Hippocampal formation (tissue), 2 donors: ENCODE data around the gene CTIF.

Experiments
- DNase-seq, 2 donors: peaks; one replicate each; lab custom pipeline; 2025; lab: John Stamatoyannopoulos, UW

Gene CTIF

GRCh38 chr18:48680339-48681250, 141.8 kb downstream of the CTIF start:
- peak in 1 of 2 donors; percentile 31 for DNase-seq

DNA sequence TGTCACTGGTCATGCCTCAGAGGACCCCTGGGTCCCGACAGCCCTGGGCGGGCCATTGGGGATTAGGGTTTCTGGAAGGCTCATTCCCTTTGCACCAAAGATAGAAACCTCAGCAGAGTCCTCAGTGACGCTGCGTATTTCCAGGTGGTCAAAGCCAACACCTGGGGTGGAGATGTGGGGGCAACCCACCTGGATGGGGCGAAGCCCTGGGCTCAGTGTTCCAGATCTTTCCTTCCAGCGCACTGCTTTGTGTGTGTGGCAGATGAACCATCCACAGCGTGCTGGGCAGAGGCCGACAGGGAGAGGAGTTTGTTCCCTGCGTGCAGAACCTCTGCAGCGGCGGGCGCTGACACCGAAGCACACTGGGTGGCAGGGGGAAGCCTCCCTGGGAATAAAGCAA, 143.9 kb downstream of the CTIF start:
- DNase-seq, result no peak

DNA sequence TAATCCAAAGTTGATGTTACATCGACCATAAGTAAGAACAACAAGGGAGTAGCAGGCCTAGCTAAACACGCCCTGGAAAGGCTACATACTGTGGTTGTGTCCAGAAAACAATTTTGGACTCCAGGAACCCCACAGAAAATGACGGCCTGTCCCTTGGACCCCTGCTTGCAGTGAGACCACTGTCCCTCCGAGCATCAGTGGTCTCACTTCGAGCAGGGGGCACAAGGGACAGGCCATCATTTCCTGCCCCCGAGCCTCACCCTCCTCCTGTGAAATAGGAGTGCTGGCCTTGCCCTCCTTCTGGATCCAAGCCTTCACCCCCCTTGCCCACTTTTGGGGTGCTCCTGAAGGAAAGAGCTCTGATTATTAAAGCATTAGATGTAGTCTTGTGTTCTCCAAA, 144.4 kb downstream of the CTIF start:
- DNase-seq, result no peak

GRCh38 chr18:48683661-48684060, 144.8 kb downstream of the CTIF start:
- DNase-seq, result no peak

DNA sequence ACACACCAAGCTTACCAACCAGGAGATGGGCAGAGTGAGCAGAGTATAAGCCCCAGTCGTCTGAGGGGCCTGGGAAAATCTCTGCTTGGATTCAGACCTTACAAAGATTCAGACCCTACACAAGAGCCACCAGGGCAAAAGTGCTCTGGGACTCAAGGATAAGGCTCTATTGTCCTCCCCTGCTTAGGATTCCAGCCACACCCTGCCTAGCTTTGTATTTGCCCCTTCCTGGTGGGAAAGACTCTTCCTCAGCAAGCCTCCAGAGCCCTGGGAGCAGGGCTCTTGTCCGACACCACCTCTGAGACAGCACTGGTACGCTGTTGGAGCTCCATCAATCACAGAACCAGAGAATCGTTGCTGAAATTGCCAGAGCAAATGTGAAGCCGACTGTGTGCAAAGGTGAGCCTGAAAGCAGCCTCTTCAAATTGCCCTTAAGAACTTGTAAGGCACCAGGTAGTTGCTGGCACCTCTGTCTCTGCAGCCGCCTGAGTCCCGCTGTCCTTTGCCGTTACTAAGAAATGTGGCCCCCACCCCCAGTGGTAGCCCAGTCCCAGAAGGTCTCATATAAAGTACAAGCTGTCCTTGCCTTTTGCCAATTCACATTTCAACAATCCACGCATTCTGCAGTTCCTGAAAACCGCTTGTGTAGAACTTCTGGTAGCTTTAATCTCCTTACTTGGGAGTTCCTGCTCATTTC, 148.7 kb downstream of the CTIF start:
- peak in 1 of 2 donors; percentile 23 for DNase-seq

DNA sequence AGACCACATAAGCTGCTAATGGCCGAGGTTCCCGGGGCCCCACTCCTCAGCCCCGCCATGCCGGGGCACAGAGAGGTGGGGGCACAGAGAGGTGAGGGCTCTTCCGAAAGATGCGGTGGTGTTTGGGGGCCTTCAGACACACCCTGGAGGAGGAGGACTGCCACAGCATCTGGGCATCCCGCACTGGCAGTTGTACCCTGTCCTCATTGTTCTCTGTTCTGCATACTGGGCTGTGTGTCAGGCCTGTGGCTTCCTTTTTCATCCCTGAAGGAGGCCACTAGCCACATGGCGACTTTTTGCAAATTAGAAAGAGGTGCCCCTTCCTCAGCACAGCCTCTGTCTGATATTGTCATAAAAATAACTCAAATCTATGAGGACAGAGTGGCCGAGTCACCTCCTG, 150.1 kb downstream of the CTIF start:
- DNase-seq, result peak in 1 of 2 donors; percentile 29

DNA sequence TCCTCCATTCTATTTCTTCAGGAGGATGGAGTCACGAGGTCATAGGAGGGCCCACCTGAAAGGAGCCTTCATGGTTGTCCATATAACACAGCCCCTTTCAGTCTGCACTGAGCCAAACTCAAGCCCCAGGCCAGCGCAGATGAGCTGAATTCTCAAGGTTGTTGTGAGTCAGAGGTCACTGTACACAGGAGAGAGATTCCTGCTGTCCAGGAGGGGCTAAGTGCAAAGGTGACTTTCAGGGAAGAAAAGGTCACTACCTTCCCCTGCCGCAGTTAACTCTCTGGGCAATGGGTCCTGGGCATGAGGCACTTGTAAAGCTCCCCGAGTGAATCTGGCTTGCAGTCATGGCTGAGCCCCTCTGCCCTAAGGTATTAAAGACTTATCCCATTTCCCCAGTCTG, 150.7 kb downstream of the CTIF start:
- DNase-seq, result no peak

- DNase-seq, result no peak
These were observed 151.7 kb downstream of the CTIF start for GRCh38 chr18:48690494-48690893.

GRCh38 chr18:48693006-48693405, 154.2 kb downstream of the CTIF start:
- no peak for DNase-seq

DNA sequence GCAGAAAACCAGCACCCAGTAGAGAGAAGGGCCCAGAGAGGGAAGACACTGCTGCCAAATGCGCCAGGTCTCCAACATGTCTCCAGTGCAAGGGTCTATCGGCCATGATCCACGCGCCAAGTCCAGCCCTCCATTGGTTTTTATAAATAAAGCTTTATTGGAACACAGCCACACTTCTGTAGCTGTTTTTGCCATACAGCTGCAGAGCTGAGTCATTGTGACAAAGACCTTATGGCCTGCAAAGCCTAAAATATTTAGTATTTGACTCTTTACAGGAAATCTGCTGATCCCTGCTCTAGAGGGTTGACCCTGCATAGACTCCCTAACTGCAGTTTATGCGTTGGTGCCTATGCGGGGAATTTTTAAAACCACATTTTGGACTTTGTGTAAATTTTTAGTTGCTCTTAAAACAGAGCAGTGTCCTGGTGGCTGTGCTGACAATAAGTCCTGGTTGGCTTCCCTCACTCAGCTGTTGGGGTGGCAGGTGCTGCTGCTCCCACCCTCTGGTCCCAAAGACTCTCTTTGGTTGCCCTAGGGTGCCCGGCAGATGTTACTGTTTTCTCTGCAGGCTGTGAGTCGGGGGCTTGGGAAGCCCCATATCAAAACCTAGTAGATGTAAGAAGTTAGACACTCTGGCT, 154.9 kb downstream of the CTIF start:
- DNase-seq, result no peak

- no peak for DNase-seq
These were observed 155.5 kb downstream of the CTIF start for GRCh38 chr18:48694295-48694694.

GRCh38 chr18:48695671-48696070, 156.8 kb downstream of the CTIF start:
- no peak for DNase-seq

GRCh38 chr18:48696218-48696617, 157.4 kb downstream of the CTIF start:
- no peak for DNase-seq

- DNase-seq, result no peak
These were observed 158.6 kb downstream of the CTIF start for GRCh38 chr18:48697441-48697840.

DNA sequence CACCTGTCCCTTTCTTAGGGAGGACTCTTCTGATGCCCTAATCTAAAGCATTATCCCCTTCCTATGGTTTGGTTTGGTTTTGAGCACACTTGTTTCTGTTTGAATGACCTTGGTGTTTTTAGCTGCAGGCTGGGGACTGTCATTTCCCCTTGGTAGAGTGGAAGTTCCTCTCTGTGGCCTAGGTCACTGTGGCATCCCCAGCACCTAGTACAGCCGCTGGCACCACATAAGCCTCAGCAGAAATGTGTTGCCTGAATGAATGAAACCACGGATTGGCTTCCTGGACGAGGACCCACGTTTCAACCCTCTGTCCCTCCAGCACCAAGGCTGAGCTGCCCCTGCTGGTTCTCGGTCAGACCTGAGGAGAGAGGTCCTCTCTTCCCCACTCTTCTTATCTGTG, 159.9 kb downstream of the CTIF start:
- no peak for DNase-seq

GRCh38 chr18:48699761-48700160, 160.9 kb downstream of the CTIF start:
- DNase-seq, result no peak

DNA sequence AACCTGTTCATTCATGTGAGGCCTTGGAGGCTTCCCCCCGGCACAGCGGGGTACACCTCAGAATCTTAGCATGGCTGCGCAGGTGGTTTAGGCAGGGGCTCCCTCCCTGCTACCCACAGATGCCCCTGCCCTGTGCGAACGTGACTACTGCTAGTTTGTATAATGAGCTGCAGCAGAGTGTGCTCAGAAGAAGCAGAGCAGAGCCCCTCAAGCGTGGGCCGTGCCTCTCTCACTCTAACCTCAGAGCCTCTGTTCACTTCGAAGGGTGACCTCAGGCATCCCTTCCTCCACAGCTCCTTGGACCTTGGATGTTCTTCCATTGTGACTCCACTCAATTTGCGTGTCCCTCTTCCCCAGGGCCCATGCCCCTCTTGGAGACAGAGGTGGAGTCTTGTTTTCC, 161.6 kb downstream of the CTIF start:
- no peak for DNase-seq

DNA sequence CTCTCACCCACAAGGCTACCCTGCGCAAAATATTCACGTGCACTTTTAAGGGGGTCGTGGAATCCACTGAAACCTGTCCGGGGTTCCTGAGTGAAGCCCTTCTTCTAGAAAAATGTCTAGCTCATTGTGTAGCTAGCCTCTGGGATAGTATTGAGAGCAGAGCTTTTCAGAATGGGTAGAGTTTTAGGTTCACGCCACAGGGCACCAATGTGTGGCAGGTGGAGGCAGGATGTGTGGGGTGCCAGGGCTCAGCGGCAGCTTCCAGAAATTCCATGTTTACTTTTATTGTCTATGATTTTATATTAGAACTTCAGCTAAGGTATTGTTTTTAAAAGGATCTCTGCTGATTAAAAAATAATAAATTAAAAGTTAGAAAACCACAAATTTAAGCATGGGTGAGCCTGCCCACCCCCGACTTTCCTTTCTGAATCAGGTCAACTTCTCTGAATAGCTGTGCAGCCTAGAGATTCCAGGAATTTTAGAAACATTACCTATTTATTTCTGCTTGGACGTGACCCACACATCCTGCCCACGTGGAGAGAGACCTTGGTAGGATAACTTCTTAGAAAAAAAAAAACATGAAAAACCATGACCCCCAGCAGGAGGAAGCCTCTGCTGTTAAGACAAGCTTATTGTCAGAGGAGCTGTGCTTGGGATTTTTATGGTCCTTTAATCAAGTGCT, 163.7 kb downstream of the CTIF start:
- DNase-seq, result no peak

DNA sequence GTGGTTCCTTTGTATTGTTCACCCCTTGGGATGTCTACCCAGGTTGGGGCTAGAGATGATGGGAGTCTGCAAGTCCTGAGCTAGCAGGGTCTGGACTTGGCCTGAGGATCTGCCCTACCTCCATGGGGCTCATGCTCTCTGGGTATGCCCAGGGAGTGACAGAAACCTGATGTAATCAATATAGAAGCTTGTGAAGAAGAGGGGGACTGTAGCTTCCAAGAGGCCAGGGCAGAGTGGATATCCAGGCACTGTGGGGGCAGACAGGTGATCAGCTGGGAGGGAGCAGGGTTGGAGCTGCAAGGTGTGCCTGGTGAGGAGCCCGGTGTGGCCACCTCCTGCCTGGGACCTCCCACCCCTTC, 164.2 kb downstream of the CTIF start:
- no peak for DNase-seq

GRCh38 chr18:48703418-48703817, 164.6 kb downstream of the CTIF start:
- DNase-seq, result no peak

GRCh38 chr18:48705043-48705442, 166.2 kb downstream of the CTIF start:
- no peak for DNase-seq

DNA sequence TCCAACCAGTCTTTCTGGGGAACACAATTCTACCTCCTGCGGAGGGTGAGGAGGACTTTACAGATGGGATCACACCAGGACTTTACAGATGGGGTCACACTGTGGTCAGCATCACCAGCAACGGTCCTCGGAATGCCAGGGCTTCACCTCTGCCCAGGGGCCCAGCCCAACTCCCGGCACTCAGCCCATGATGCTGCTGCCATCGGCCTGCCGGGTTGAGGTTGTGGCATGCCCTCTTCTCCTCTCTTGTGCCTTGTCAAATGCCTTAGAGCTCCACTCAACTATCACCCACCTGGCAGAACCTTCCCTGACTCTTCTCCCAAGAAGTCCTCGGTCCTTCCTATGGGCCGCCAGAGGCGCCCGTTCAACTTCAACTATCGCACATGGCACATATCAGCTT, 166.7 kb downstream of the CTIF start:
- DNase-seq, result no peak
